Smooth muscle cell (in vitro differentiated cells): ENCODE results near the gene OSCAR. TPM values are rescaled to one million over a fixed set of nuclear protein-coding genes. Genes with fewer than 3 reads are reported as not detected.

Experiments used
- DNase-seq: peaks from one replicate; lab custom pipeline; 2025; ENCODE audit not compliant: unreplicated experiment; lab: John Stamatoyannopoulos, UW
- H2AFZ ChIP-seq: fragments of 200-600 bp; sonication (generic); 2 replicates; pipeline ENCODE4 v1.6.0; 2016; ENCODE audit warnings: antibody characterized with exemption, low read depth, mild to moderate bottlenecking
- H3F3A ChIP-seq: fragments of 200-600 bp; sonication (generic); 2 replicates; pipeline ENCODE4 v1.6.0; 2017; ENCODE audit warnings: antibody characterized with exemption, low read depth
- H3K27ac ChIP-seq: fragments of 200-600 bp; sonication (generic); 2 replicates; pipeline ENCODE4 v1.5.1; 2016; ENCODE audit warnings: low read depth, mild to moderate bottlenecking
- H3K27me3 ChIP-seq: fragments of 200-600 bp; sonication (generic); 2 replicates; pipeline ENCODE4 v1.6.1; 2016; ENCODE audit warnings: low read depth, mild to moderate bottlenecking
- H3K36me3 ChIP-seq: fragments of 200-600 bp; sonication (generic); 2 replicates; pipeline ENCODE4 v1.5.1; 2016; ENCODE audit warnings: low read depth
- H3K4me1 ChIP-seq: fragments of 200-600 bp; sonication (generic); 2 replicates; pipeline ENCODE4 v1.5.1; 2016; ENCODE audit warnings: low read depth
- H3K4me2 ChIP-seq: fragments of 200-600 bp; sonication (generic); 2 replicates; pipeline ENCODE4 v1.6.0; 2016; ENCODE audit warnings: mild to moderate bottlenecking
- H3K4me3 ChIP-seq: fragments of 200-600 bp; sonication (generic); 2 replicates; pipeline ENCODE4 v1.5.1; 2016; ENCODE audit warnings: mild to moderate bottlenecking
- H3K79me2 ChIP-seq: fragments of 200-600 bp; sonication (generic); 2 replicates; pipeline ENCODE4 v1.6.0; 2016; ENCODE audit warnings: low read depth, mild to moderate bottlenecking
- H3K9ac ChIP-seq: fragments of 200-600 bp; sonication (generic); 2 replicates; pipeline ENCODE4 v1.6.0; 2016; ENCODE audit warnings: low read depth
- H3K9me3 ChIP-seq: fragments of 200-600 bp; sonication (generic); replicated peaks from 2 replicates; pipeline ENCODE4 v1.5.1; 2016; ENCODE audit warnings: low read depth
- H4K20me1 ChIP-seq: fragments of 200-600 bp; sonication (generic); 2 replicates; pipeline ENCODE4 v1.6.0; 2016; ENCODE audit warnings: low read depth
- WGBS: methylation state at CpG from one replicate; pipeline ENCODE4 v1.1.7; 2016; ENCODE audit warnings: low lambda C conversion rate; 5-methylcytosine and 5-hydroxymethylcytosine counted together
- polyA plus RNA-seq: library from polyadenylated mRNA; unstranded; fragments of >200 nt; fragmentation: Nextera tagmentation; extraction: Ambion mirVana; gene quantifications from 2 replicates; pipeline ENCODE4 v1.2.1, GENCODE V29; 2016
- total RNA-seq: library from RNA; depleted of rRNA; stranded (reverse); fragments of >200 nt; gene quantifications from 2 replicates; pipeline ENCODE4 v1.2.3, GENCODE V29; 2014
- TF ChIP-seq, protein P1 (sequence below): fragments of 200-600 bp; sonication (generic); IDR thresholded peaks from 2 replicates; pipeline ENCODE4 v1.5.1; 2017; ENCODE audit warnings: borderline replicate concordance, mild to moderate bottlenecking, antibody characterized with exemption; ENCODE audit not compliant: insufficient read depth, poor library complexity, severe bottlenecking

OSCAR gene
- total and polyA plus RNA-seq, 2 experiments from 2014 or later, result 0.90 TPM; not detected in 1

DNA sequence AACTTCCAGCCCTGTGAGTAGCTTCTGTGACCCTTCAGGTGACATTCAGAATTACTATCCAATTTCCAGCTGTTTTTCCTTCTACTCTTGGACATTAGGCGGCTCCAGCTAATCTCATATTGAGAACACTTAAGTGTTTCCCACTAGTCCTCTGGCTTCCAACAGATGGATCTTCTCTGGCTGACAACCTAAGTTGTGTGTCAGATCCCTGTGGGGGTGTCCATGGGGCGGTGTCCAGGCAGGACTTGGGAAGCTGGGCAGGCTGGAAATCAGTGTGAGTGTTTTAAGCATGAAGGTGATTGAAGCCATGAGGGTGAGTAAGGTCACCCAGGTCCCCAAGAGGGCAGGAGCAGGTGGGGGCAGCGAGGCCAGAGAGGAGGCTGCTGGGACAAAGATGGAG lies 47.1 kb upstream of the OSCAR start:
- Histone ChIP-seq H3K4me1 (no peaks in the 10 kb centered on the region), H3K4me2 (no peak overlapping the region), H3K9me3 (no peaks in the 10 kb centered on the region), H3K79me2 (peaks cover under 1% of the 10 kb centered on the region), H3K27ac (no peak overlapping the region), H3K27me3 (no peaks in the 10 kb centered on the region), H2AFZ (no peak overlapping the region), H3K4me3 (no peak overlapping the region), H3F3A (no peaks in the 10 kb centered on the region), H3K9ac (no peak overlapping the region), H4K20me1 (peaks cover 17% of the 10 kb centered on the region), H3K36me3 (no peaks in the 10 kb centered on the region)
- WGBS, result 65% methylated on average over 3 of the region's 3 CpGs
- no peak for DNase-seq
- TF ChIP-seq, protein P1, sequence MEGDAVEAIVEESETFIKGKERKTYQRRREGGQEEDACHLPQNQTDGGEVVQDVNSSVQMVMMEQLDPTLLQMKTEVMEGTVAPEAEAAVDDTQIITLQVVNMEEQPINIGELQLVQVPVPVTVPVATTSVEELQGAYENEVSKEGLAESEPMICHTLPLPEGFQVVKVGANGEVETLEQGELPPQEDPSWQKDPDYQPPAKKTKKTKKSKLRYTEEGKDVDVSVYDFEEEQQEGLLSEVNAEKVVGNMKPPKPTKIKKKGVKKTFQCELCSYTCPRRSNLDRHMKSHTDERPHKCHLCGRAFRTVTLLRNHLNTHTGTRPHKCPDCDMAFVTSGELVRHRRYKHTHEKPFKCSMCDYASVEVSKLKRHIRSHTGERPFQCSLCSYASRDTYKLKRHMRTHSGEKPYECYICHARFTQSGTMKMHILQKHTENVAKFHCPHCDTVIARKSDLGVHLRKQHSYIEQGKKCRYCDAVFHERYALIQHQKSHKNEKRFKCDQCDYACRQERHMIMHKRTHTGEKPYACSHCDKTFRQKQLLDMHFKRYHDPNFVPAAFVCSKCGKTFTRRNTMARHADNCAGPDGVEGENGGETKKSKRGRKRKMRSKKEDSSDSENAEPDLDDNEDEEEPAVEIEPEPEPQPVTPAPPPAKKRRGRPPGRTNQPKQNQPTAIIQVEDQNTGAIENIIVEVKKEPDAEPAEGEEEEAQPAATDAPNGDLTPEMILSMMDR, result no peak

DNA sequence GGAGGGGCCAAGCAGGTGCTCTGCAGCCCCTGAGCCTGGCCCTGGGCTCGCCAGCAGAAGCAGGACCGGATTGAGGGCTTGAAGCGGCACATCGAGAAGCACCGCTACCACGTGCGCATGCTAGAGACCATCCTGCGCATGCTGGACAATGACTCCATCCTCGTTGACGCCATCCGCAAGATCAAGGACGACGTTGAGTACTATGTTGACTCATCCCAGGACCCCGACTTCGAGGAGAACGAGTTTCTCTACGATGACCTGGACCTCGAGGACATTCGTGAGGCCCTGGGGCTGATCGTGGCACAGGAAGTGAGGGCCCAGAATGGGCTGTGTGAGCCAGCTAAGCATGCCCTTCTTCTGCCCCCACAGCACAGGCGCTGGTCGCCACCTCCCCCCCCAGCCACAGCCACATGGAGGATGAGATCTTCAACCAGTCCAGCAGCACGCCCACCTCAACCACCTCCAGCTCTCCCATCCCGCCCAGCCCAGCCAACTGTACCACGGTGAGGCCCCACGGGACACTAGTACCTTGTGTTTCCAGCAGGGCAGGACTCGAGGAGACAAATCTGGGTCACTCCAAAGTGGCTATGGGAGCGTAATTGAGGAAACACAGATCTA lies 45.0 kb upstream of the OSCAR start:
- no peaks in the 10 kb centered on the region for H3F3A ChIP-seq
- H3K27me3 ChIP-seq, result no peaks in the 10 kb centered on the region
- no peaks in the 10 kb centered on the region for H3K4me1 ChIP-seq
- 98% methylated on average over 28 of the region's 28 CpGs for WGBS
- no peak overlapping the region for H3K9ac ChIP-seq
- no peak overlapping the region for H2AFZ ChIP-seq
- TF ChIP-seq, protein P1, result no peak
- no peaks in the 10 kb centered on the region for H3K36me3 ChIP-seq
- H3K27ac ChIP-seq, result no peak overlapping the region
- H3K4me3 ChIP-seq, result no peak overlapping the region
- peaks cover 37% of the 10 kb centered on the region for H4K20me1 ChIP-seq
- H3K4me2 ChIP-seq, result no peak overlapping the region
- DNase-seq, result no peak
- no peaks in the 10 kb centered on the region for H3K9me3 ChIP-seq
- H3K79me2 ChIP-seq, result peaks cover 18% of the 10 kb centered on the region

DNA sequence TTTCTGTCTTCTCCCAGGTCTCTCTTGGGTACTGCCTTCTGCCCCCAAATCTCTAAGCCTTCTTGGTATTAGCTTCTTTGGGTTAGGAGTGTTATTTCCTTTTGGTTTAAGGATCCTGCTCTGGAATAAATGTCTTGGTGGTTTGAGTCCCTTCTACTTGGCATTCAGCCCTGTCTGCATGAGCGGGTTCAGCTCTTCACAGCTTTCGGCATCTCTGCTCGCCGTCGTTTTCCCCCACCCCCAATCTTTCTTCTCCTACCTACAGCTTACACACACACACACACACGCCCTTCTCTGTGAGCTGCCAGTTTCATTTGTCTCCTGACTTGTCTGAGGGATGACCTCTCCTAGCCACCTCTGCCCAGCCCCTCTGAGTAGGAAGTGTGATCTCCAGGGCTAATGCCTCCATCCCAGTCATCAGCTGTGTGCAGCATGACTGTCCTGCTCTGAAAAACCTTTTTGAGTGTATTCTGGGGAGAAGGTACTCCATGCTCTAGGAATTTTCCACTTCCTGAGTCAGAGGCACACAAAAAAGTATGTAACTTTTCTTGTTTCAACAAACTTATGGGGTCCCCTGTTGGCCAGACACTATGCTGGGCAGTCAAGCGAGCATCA lies 41.7 kb upstream of the OSCAR start:
- TF ChIP-seq, protein P1, result no peak
- DNase-seq, result no peak
- Histone ChIP-seq H3K27me3 (no peaks in the 10 kb centered on the region), H4K20me1 (peaks cover 64% of the 10 kb centered on the region), H3K27ac (no peak overlapping the region), H3K79me2 (peaks cover 49% of the 10 kb centered on the region), H3K4me1 (peaks cover 12% of the 10 kb centered on the region), H3K9me3 (no peaks in the 10 kb centered on the region), H3K36me3 (no peaks in the 10 kb centered on the region), H3F3A (no peaks in the 10 kb centered on the region), H3K9ac (no peak overlapping the region), H3K4me2 (no peak overlapping the region), H2AFZ (no peak overlapping the region), H3K4me3 (no peak overlapping the region)
- WGBS, result 94% methylated on average over 7 of the region's 7 CpGs

DNA sequence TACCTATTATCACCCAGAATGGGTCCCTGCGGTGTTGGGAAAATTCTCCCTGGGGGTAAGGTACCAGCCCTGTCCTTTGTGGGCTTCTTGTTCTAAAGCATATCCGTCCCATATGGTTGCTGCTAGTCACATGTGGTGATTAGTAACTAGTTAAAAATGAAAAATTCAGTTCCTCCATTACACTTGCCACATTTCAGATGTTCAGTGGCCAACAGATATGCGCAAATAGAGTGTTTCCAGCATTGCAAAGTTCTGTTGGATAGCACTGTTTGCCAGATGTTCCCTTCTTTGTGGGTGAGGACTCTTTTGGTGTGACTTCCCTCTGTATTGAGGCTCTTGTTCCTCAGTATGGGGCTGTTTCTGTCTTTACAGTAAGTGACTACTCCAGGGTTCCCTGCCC lies 40.8 kb upstream of the OSCAR start:
- no peaks in the 10 kb centered on the region for H3F3A ChIP-seq
- H3K79me2 ChIP-seq, result peaks cover 49% of the 10 kb centered on the region
- no peak overlapping the region for H2AFZ ChIP-seq
- no peaks in the 10 kb centered on the region for H3K9me3 ChIP-seq
- H3K4me3 ChIP-seq, result no peak overlapping the region
- H3K27ac ChIP-seq, result no peak overlapping the region
- H3K36me3 ChIP-seq, result no peaks in the 10 kb centered on the region
- DNase-seq, result no peak
- peaks cover 12% of the 10 kb centered on the region for H3K4me1 ChIP-seq
- H3K4me2 ChIP-seq, result no peak overlapping the region
- H3K27me3 ChIP-seq, result no peaks in the 10 kb centered on the region
- TF ChIP-seq, protein P1, result no peak
- H4K20me1 ChIP-seq, result peaks cover 56% of the 10 kb centered on the region
- no peak overlapping the region for H3K9ac ChIP-seq
- 98% methylated on average over 3 of the region's 3 CpGs for WGBS
